GM12891 (cell line): Measurements from ENCODE around the gene S100A12.

Source experiments
- PAX5 ChIP-seq: IDR thresholded peaks from 2 replicates; pipeline ENCODE4 v1.6.1; 2011; ENCODE audit warnings: low read length, moderate library complexity, mild to moderate bottlenecking; ENCODE audit not compliant: insufficient read depth, severe bottlenecking
- POLR2A ChIP-seq: IDR thresholded peaks from 2 replicates; pipeline ENCODE4 v1.6.1; 2011; ENCODE audit warnings: low read depth, low read length, control low read depth
- POLR2AphosphoS5 ChIP-seq: IDR thresholded peaks from 2 replicates; pipeline ENCODE4 v1.6.1; 2011; ENCODE audit warnings: low read depth, low read length, control low read depth
- SPI1 ChIP-seq: IDR thresholded peaks from 2 replicates; pipeline ENCODE4 v1.6.1; 2011; ENCODE audit warnings: low read depth, low read length, control low read depth
- TAF1 ChIP-seq: IDR thresholded peaks from 2 replicates; pipeline ENCODE4 v1.6.1; 2011; ENCODE audit warnings: low read depth, low read length, control low read depth

- TF ChIP-seq POLR2AphosphoS5 = no peak
- TF ChIP-seq POLR2A = no peak
- no peak for TF ChIP-seq SPI1
- TF ChIP-seq TAF1 = no peak
- no peak for TF ChIP-seq PAX5
Observed at GRCh38 chr1:153374071-153374470, 1.4 kb downstream of the S100A12 start.
